HEK293 (cell line): ENCODE data around the gene COA1.

Experiments used
- MZF1 ChIP-seq: fragments of 450-650 bp; formaldehyde crosslinking; IDR thresholded peaks from 2 replicates; pipeline ENCODE4 v1.5.1; 2017; ENCODE audit warnings: missing biosample characterization, missing genetic modification characterization, borderline replicate concordance
- RBAK ChIP-seq: fragments of 450-650 bp; formaldehyde crosslinking; IDR thresholded peaks from 2 replicates; pipeline ENCODE4 v1.5.1; 2016; ENCODE audit warnings: missing biosample characterization, missing genetic modification characterization
- ZNF140 ChIP-seq: fragments of 450-650 bp; formaldehyde crosslinking; IDR thresholded peaks from 2 replicates; pipeline ENCODE4 v1.5.1; 2016; ENCODE audit warnings: missing biosample characterization, missing genetic modification characterization
- ZNF239 ChIP-seq: fragments of 450-650 bp; formaldehyde crosslinking; IDR thresholded peaks from 2 replicates; pipeline ENCODE4 v1.5.1; 2016; ENCODE audit warnings: missing biosample characterization, missing genetic modification characterization
- ZNF274 ChIP-seq, 2 experiments: fragments of 200-500 bp in 1 of 2; fragments of 450-650 bp in 1 of 2; sonication (Bioruptor generic) in 1 of 2; formaldehyde crosslinking in 1 of 2; IDR thresholded peaks; 2 replicates each; pipeline versions ENCODE4 v1.5.1 to v1.6.1; 2014 to 2016; ENCODE audit warnings: borderline replicate concordance in 1 of 2, inconsistent platforms in 1 of 2, low read length in 1 of 2, missing biosample characterization in 1 of 2, missing genetic modification characterization in 1 of 2
- ZNF473 ChIP-seq: fragments of 450-650 bp; formaldehyde crosslinking; IDR thresholded peaks from 2 replicates; pipeline ENCODE4 v1.5.1; 2017; ENCODE audit warnings: missing biosample characterization, missing genetic modification characterization
- ZNF600 ChIP-seq: fragments of 450-650 bp; formaldehyde crosslinking; IDR thresholded peaks from 2 replicates; pipeline ENCODE4 v1.5.1; 2016; ENCODE audit warnings: missing biosample characterization, missing genetic modification characterization
- ZNF670 ChIP-seq: fragments of 450-650 bp; formaldehyde crosslinking; IDR thresholded peaks from 2 replicates; pipeline ENCODE4 v1.5.1; 2016; ENCODE audit warnings: missing biosample characterization, missing genetic modification characterization, low read depth
- ZNF677 ChIP-seq: fragments of 450-650 bp; IDR thresholded peaks from 2 replicates; pipeline ENCODE4 v1.5.0; 2018; ENCODE audit warnings: missing biosample characterization, mild to moderate bottlenecking, missing genetic modification characterization, moderate library complexity
- ZNF830 ChIP-seq: fragments of 450-650 bp; IDR thresholded peaks from 2 replicates; pipeline ENCODE4 v1.5.0; 2018; ENCODE audit warnings: missing biosample characterization, missing genetic modification characterization, low read depth, mild to moderate bottlenecking, moderate library complexity
- TF ChIP-seq, protein P1 (sequence below): fragments of 450-650 bp; formaldehyde crosslinking; IDR thresholded peaks from 2 replicates; pipeline ENCODE4 v1.5.1; 2016; ENCODE audit warnings: missing biosample characterization, missing genetic modification characterization
- TF ChIP-seq, protein P2 (sequence below): fragments of 450-650 bp; formaldehyde crosslinking; IDR thresholded peaks from 2 replicates; pipeline ENCODE4 v1.5.1; 2016; ENCODE audit warnings: missing biosample characterization, missing genetic modification characterization, low read depth
- TF ChIP-seq, protein P3 (sequence below): sonication (generic); formaldehyde crosslinking; IDR thresholded peaks from 2 replicates; pipeline ENCODE4 v1.8.1; 2022; ENCODE audit warnings: mild to moderate bottlenecking, moderate library complexity, missing genetic modification reagents
- TF ChIP-seq, protein P4 (sequence below): fragments of 450-650 bp; formaldehyde crosslinking; IDR thresholded peaks from 2 replicates; pipeline ENCODE4 v1.5.1; 2016; ENCODE audit warnings: missing biosample characterization, missing genetic modification characterization, low read depth

GRCh38 chr7:43729924-43730248, 563 bp upstream of the COA1 start:
- TF ChIP-seq, protein P1, sequence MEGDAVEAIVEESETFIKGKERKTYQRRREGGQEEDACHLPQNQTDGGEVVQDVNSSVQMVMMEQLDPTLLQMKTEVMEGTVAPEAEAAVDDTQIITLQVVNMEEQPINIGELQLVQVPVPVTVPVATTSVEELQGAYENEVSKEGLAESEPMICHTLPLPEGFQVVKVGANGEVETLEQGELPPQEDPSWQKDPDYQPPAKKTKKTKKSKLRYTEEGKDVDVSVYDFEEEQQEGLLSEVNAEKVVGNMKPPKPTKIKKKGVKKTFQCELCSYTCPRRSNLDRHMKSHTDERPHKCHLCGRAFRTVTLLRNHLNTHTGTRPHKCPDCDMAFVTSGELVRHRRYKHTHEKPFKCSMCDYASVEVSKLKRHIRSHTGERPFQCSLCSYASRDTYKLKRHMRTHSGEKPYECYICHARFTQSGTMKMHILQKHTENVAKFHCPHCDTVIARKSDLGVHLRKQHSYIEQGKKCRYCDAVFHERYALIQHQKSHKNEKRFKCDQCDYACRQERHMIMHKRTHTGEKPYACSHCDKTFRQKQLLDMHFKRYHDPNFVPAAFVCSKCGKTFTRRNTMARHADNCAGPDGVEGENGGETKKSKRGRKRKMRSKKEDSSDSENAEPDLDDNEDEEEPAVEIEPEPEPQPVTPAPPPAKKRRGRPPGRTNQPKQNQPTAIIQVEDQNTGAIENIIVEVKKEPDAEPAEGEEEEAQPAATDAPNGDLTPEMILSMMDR (tag by site-specific recombination), result no peak
- no peak for TF ChIP-seq ZNF600
- TF ChIP-seq ZNF473, result no peak
- TF ChIP-seq ZNF830 (tag by site-specific recombination), result no peak
- no peak for TF ChIP-seq ZNF677 (tag by site-specific recombination)
- TF ChIP-seq, protein P2, sequence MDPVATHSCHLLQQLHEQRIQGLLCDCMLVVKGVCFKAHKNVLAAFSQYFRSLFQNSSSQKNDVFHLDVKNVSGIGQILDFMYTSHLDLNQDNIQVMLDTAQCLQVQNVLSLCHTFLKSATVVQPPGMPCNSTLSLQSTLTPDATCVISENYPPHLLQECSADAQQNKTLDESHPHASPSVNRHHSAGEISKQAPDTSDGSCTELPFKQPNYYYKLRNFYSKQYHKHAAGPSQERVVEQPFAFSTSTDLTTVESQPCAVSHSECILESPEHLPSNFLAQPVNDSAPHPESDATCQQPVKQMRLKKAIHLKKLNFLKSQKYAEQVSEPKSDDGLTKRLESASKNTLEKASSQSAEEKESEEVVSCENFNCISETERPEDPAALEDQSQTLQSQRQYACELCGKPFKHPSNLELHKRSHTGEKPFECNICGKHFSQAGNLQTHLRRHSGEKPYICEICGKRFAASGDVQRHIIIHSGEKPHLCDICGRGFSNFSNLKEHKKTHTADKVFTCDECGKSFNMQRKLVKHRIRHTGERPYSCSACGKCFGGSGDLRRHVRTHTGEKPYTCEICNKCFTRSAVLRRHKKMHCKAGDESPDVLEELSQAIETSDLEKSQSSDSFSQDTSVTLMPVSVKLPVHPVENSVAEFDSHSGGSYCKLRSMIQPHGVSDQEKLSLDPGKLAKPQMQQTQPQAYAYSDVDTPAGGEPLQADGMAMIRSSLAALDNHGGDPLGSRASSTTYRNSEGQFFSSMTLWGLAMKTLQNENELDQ, result no peak
- TF ChIP-seq ZNF670, result no peak
- TF ChIP-seq MZF1 (tag by site-specific recombination), result no peak
- no peak for TF ChIP-seq ZNF140 (tag by site-specific recombination)
- TF ChIP-seq, protein P3, sequence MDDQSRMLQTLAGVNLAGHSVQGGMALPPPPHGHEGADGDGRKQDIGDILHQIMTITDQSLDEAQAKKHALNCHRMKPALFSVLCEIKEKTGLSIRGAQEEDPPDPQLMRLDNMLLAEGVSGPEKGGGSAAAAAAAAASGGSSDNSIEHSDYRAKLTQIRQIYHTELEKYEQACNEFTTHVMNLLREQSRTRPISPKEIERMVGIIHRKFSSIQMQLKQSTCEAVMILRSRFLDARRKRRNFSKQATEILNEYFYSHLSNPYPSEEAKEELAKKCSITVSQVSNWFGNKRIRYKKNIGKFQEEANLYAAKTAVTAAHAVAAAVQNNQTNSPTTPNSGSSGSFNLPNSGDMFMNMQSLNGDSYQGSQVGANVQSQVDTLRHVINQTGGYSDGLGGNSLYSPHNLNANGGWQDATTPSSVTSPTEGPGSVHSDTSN (CRISPR knock-in tag), result no peak
- TF ChIP-seq, protein P4, sequence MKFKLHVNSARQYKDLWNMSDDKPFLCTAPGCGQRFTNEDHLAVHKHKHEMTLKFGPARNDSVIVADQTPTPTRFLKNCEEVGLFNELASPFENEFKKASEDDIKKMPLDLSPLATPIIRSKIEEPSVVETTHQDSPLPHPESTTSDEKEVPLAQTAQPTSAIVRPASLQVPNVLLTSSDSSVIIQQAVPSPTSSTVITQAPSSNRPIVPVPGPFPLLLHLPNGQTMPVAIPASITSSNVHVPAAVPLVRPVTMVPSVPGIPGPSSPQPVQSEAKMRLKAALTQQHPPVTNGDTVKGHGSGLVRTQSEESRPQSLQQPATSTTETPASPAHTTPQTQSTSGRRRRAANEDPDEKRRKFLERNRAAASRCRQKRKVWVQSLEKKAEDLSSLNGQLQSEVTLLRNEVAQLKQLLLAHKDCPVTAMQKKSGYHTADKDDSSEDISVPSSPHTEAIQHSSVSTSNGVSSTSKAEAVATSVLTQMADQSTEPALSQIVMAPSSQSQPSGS (tag by site-specific recombination), result no peak
- TF ChIP-seq RBAK, result no peak
- TF ChIP-seq ZNF274 (IDR thresholded peaks at IDR 0.05; ENCODE audit: low read length), result no peak
- TF ChIP-seq ZNF274 (tag by site-specific recombination; IDR thresholded peaks at IDR 0.05; ENCODE audit: borderline replicate concordance), result no peak
- TF ChIP-seq ZNF239 (tag by site-specific recombination), result no peak
